Measurements from ENCODE around the gene MARK4. TPM values are rescaled to one million over a fixed set of nuclear protein-coding genes. Genes with fewer than 3 reads are reported as not detected.

Gene MARK4
- total RNA-seq, 1 experiment from 2014 or later: 37.7 TPM

GRCh38 chr19:45279587-45280192 lies 28.6 kb downstream of the MARK4 start:
- RAD21 ChIA-PET (ENCODE audit: low non-redundant PET in 1 of 2, low total read pairs in 2 of 2, uncharacterized antibody in 2 of 2, unreplicated experiment in 2 of 2): no interaction called here
- no peak for DNase-seq (ENCODE audit: low read depth, low spot score)
- POLR2A ChIA-PET: no interaction called here
- H3K4me1 ChIP-seq (ENCODE audit: control insufficient read depth in 1 of 2, insufficient read depth in 2 of 2, low read length in 2 of 2): no peaks in the 10 kb centered on the region
- no peak overlapping the region for H2AFZ ChIP-seq (ENCODE audit: low read depth, low read length, poor library complexity, severe bottlenecking)
- TF ChIP-seq SRF (IDR thresholded peaks at IDR 0.05; ENCODE audit: low read depth) (no peak), EZH2phosphoT487 (IDR thresholded peaks at IDR 0.05; ENCODE audit: borderline replicate concordance) (no peak), CTCF (IDR thresholded peaks at IDR 0.05 in 2 of 3, conservative IDR thresholded peaks at IDR 0.05 in 1 of 3; ENCODE audit: borderline replicate concordance in 1 of 3, insufficient read depth in 1 of 3, low read depth in 2 of 3, low read length in 2 of 3) (no peak), JUND (IDR thresholded peaks at IDR 0.05) (no peak), POLR2AphosphoS5 (IDR thresholded peaks at IDR 0.05; ENCODE audit: low read depth, low read length) (no peak), SP1 (IDR thresholded peaks at IDR 0.05; ENCODE audit: low read depth) (no peak), ZNF274 (IDR thresholded peaks at IDR 0.05; ENCODE audit: low read depth, low read length) (no peak)
- no peaks in the 10 kb centered on the region for H3K79me2 ChIP-seq (ENCODE audit: insufficient read depth, low read length)
- no peak overlapping the region for H3K9ac ChIP-seq (ENCODE audit: low read length)
- peaks cover 0 to 4% of the 10 kb centered on the region in 2 experiments; a peak in 2 of 4 replicates for H3K36me3 ChIP-seq (ENCODE audit: control insufficient read depth in 1 of 2, insufficient read depth in 2 of 2, low read length in 2 of 2)
- intact Hi-C loops (cut with micrococcal nuclease): no loop called here
- no peak for ATAC-seq
- H3K4me2 ChIP-seq (ENCODE audit: low read length): no peak overlapping the region
- no peak overlapping the region for H3K27ac ChIP-seq (ENCODE audit: low read depth, low read length)
- H3K9me2 ChIP-seq (ENCODE audit: insufficient read depth): no peaks in the 10 kb centered on the region
- no peaks in the 10 kb centered on the region for H3K9me3 ChIP-seq (ENCODE audit: control insufficient read depth in 1 of 2, insufficient read depth in 1 of 2, low read depth in 1 of 2, low read length in 2 of 2)
- BruUV-seq (replicated peaks): no TSS peak
- CTCF ChIA-PET: no interaction called here
- H4K20me1 ChIP-seq (ENCODE audit: insufficient read depth): no peaks in the 10 kb centered on the region
- no peak overlapping the region for H3K4me3 ChIP-seq (replicated peaks in 1 of 2; ENCODE audit: low read depth in 1 of 2, low read length in 2 of 2)
- H3K27me3 ChIP-seq (ENCODE audit: insufficient read depth, low read length): no peaks in the 10 kb centered on the region

- Histone ChIP-seq H3K36me3 (ENCODE audit: control insufficient read depth in 1 of 2, insufficient read depth in 2 of 2, low read length in 2 of 2) (peaks cover 0 to 4% of the 10 kb centered on the region in 2 experiments; a peak in 3 of 4 replicates), H3K79me2 (ENCODE audit: insufficient read depth, low read length) (no peaks in the 10 kb centered on the region), H3K9ac (ENCODE audit: low read length) (no peak overlapping the region), H3K9me3 (ENCODE audit: control insufficient read depth in 1 of 2, insufficient read depth in 1 of 2, low read depth in 1 of 2, low read length in 2 of 2) (no peaks in the 10 kb centered on the region), H4K20me1 (ENCODE audit: insufficient read depth) (no peaks in the 10 kb centered on the region), H3K27ac (ENCODE audit: low read depth, low read length) (no peak overlapping the region), H3K9me2 (ENCODE audit: insufficient read depth) (no peaks in the 10 kb centered on the region), H2AFZ (ENCODE audit: low read depth, low read length, poor library complexity, severe bottlenecking) (no peak overlapping the region), H3K4me2 (ENCODE audit: low read length) (no peak overlapping the region), H3K4me3 (replicated peaks in 1 of 2; ENCODE audit: low read depth in 1 of 2, low read length in 2 of 2) (no peak overlapping the region), H3K27me3 (ENCODE audit: insufficient read depth, low read length) (no peaks in the 10 kb centered on the region), H3K4me1 (ENCODE audit: control insufficient read depth in 1 of 2, insufficient read depth in 2 of 2, low read length in 2 of 2) (no peaks in the 10 kb centered on the region)
- ChIA-PET CTCF (no interaction called here), RAD21 (ENCODE audit: low non-redundant PET in 1 of 2, low total read pairs in 2 of 2, uncharacterized antibody in 2 of 2, unreplicated experiment in 2 of 2) (no interaction called here), POLR2A (no interaction called here)
- ATAC-seq: no peak
- no peak for DNase-seq (ENCODE audit: low read depth, low spot score)
- intact Hi-C loops (cut with micrococcal nuclease): no loop called here
- BruUV-seq (replicated peaks): no TSS peak
- no peak for TF ChIP-seq CTCF (IDR thresholded peaks at IDR 0.05 in 2 of 3, conservative IDR thresholded peaks at IDR 0.05 in 1 of 3; ENCODE audit: borderline replicate concordance in 1 of 3, insufficient read depth in 1 of 3, low read depth in 2 of 3, low read length in 2 of 3)
- no peak for TF ChIP-seq MAX (IDR thresholded peaks at IDR 0.05)
- no peak for TF ChIP-seq POLR2A (IDR thresholded peaks at IDR 0.05; ENCODE audit: borderline replicate concordance, extremely low read depth, insufficient read depth, insufficient read length)
- TF ChIP-seq ZNF274 (IDR thresholded peaks at IDR 0.05; ENCODE audit: low read depth, low read length): no peak
- TF ChIP-seq JUND (IDR thresholded peaks at IDR 0.05): no peak
- TF ChIP-seq SP1 (IDR thresholded peaks at IDR 0.05; ENCODE audit: low read depth): no peak
- TF ChIP-seq ELF1 (IDR thresholded peaks at IDR 0.05; ENCODE audit: borderline replicate concordance, low read depth): no peak
- no peak for TF ChIP-seq EGR1 (IDR thresholded peaks at IDR 0.05; ENCODE audit: low read depth)
- TF ChIP-seq FOSL1 (IDR thresholded peaks at IDR 0.05; ENCODE audit: low read depth): no peak
- no peak for TF ChIP-seq TCF7L2 (IDR thresholded peaks at IDR 0.05; ENCODE audit: borderline replicate concordance, extremely low read depth, insufficient read depth, insufficient read length)
- no peak for TF ChIP-seq ATF3 (IDR thresholded peaks at IDR 0.05)
- no peak for TF ChIP-seq CBX3 (IDR thresholded peaks at IDR 0.05; ENCODE audit: low read depth)
- TF ChIP-seq EZH2 (IDR thresholded peaks at IDR 0.05): no peak
- no peak for TF ChIP-seq SIN3A (IDR thresholded peaks at IDR 0.05; ENCODE audit: low read depth)
Observed at GRCh38 chr19:45280471-45280961, 29.4 kb downstream of the MARK4 start.
